GM23338 (cell line): ENCODE measurements around the gene TMEM225B.

Source experiments
- CREB1 ChIP-seq: fragments of 250-450 bp; sonication (Bioruptor Pico); IDR thresholded peaks from 2 replicates; pipeline ENCODE4 v1.5.0; 2020; ENCODE audit warnings: low read depth, mild to moderate bottlenecking, moderate library complexity
- EZH2 ChIP-seq: fragments of 200-600 bp; sonication (generic); IDR thresholded peaks from one replicate; pipeline ENCODE4 v1.8.0; 2017; ENCODE audit warnings: antibody characterized with exemption, mild to moderate bottlenecking, low read depth; ENCODE audit not compliant: unreplicated experiment
- EZH2phosphoT487 ChIP-seq: fragments of 200-600 bp; sonication (generic); IDR thresholded peaks from one replicate; pipeline ENCODE4 v1.8.1; 2018; ENCODE audit warnings: antibody characterized with exemption; ENCODE audit not compliant: unreplicated experiment
- NANOG ChIP-seq: IDR thresholded peaks from 2 replicates; pipeline ENCODE4 v1.6.1; 2016; ENCODE audit warnings: antibody characterized with exemption, borderline replicate concordance
- POLR2AphosphoS5 ChIP-seq: IDR thresholded peaks from 2 replicates; pipeline ENCODE4 v1.6.1; 2016; ENCODE audit warnings: antibody characterized with exemption, low read depth
- STAT1 ChIP-seq: IDR thresholded peaks from one replicate; pipeline ENCODE4 v1.6.1; 2016; ENCODE audit warnings: antibody characterized with exemption; ENCODE audit not compliant: unreplicated experiment
- ZNF114 ChIP-seq: fragments of 250-450 bp; sonication (Bioruptor Pico); IDR thresholded peaks from 2 replicates; pipeline ENCODE4 v1.5.0; 2020; ENCODE audit warnings: mild to moderate bottlenecking, moderate library complexity
- TF ChIP-seq, protein P1 (sequence below), 2 experiments: fragments of 200-600 bp in 1 of 2; sonication (generic) in 1 of 2; conservative IDR thresholded peaks; 2 replicates each; pipeline versions ENCODE4 v1.5.1 to v1.6.1; 2016 to 2017; ENCODE audit warnings: antibody characterized with exemption in 2 of 2, low read depth in 2 of 2, mild to moderate bottlenecking in 2 of 2, moderate library complexity in 1 of 2
- TF ChIP-seq, protein P2 (sequence below): IDR thresholded peaks from one replicate; pipeline ENCODE4 v1.6.1; 2018; ENCODE audit warnings: antibody characterized with exemption; ENCODE audit not compliant: unreplicated experiment
- TF ChIP-seq, protein P3 (sequence below): IDR thresholded peaks from 2 replicates; pipeline ENCODE4 v1.6.1; 2016; ENCODE audit warnings: antibody characterized with exemption

DNA sequence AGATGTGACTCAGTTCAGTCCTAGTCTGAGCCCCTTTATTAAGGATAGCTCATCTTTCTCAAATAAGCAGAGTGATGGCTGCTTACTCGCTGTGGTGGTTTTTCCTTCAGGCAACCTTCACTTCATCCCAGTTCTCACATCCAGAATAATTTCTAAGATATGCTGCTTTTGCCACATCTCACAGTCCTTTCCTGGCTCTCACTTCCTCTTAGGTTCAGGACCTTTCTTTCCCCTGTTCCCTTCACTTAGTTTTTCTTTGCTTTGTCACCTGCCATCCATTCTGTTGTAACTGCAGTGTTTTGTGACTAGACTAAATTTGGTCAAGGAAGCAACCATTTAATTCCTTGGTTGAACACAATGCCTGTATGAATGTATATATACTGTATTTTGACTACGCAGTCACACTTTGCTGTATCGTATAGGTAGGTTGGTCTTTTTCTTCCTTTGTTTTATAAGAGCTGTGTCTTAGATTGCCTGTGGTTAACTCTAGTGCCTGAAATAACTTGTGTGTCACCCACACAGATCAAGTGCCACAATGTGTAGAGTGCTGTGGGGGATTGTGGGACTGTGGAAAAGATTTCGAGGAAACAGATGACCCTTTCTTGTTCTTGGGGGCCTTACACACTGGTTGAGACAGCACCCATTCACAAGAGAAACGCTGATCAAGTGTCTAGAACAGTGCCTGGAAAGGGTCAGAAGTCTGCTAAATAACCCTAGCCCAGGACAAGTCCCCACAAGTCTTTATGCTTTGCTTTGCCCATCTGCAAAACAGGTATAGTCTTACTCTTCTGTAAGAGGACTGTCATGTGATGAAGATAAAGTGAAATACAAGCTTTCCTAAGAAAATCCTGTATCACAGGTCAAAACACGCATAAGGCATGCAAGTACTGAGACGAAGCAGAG, 37.0 kb upstream of the TMEM225B start:
- TF ChIP-seq ZNF114 (CRISPR knock-in tag) (no peak), POLR2AphosphoS5 (no peak), EZH2phosphoT487 (no peak), EZH2 (no peak), STAT1 (no peak), CREB1 (CRISPR knock-in tag) (no peak), NANOG (no peak)
- TF ChIP-seq, protein P1, sequence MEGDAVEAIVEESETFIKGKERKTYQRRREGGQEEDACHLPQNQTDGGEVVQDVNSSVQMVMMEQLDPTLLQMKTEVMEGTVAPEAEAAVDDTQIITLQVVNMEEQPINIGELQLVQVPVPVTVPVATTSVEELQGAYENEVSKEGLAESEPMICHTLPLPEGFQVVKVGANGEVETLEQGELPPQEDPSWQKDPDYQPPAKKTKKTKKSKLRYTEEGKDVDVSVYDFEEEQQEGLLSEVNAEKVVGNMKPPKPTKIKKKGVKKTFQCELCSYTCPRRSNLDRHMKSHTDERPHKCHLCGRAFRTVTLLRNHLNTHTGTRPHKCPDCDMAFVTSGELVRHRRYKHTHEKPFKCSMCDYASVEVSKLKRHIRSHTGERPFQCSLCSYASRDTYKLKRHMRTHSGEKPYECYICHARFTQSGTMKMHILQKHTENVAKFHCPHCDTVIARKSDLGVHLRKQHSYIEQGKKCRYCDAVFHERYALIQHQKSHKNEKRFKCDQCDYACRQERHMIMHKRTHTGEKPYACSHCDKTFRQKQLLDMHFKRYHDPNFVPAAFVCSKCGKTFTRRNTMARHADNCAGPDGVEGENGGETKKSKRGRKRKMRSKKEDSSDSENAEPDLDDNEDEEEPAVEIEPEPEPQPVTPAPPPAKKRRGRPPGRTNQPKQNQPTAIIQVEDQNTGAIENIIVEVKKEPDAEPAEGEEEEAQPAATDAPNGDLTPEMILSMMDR (conservative IDR thresholded peaks at IDR 0.05; ENCODE audit: low read depth in 2 of 2), result no peak
- TF ChIP-seq, protein P2, sequence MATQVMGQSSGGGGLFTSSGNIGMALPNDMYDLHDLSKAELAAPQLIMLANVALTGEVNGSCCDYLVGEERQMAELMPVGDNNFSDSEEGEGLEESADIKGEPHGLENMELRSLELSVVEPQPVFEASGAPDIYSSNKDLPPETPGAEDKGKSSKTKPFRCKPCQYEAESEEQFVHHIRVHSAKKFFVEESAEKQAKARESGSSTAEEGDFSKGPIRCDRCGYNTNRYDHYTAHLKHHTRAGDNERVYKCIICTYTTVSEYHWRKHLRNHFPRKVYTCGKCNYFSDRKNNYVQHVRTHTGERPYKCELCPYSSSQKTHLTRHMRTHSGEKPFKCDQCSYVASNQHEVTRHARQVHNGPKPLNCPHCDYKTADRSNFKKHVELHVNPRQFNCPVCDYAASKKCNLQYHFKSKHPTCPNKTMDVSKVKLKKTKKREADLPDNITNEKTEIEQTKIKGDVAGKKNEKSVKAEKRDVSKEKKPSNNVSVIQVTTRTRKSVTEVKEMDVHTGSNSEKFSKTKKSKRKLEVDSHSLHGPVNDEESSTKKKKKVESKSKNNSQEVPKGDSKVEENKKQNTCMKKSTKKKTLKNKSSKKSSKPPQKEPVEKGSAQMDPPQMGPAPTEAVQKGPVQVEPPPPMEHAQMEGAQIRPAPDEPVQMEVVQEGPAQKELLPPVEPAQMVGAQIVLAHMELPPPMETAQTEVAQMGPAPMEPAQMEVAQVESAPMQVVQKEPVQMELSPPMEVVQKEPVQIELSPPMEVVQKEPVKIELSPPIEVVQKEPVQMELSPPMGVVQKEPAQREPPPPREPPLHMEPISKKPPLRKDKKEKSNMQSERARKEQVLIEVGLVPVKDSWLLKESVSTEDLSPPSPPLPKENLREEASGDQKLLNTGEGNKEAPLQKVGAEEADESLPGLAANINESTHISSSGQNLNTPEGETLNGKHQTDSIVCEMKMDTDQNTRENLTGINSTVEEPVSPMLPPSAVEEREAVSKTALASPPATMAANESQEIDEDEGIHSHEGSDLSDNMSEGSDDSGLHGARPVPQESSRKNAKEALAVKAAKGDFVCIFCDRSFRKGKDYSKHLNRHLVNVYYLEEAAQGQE, result no peak
- TF ChIP-seq, protein P3, sequence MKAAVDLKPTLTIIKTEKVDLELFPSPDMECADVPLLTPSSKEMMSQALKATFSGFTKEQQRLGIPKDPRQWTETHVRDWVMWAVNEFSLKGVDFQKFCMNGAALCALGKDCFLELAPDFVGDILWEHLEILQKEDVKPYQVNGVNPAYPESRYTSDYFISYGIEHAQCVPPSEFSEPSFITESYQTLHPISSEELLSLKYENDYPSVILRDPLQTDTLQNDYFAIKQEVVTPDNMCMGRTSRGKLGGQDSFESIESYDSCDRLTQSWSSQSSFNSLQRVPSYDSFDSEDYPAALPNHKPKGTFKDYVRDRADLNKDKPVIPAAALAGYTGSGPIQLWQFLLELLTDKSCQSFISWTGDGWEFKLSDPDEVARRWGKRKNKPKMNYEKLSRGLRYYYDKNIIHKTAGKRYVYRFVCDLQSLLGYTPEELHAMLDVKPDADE, result no peak
